A172 (cell line): ENCODE measurements around the gene UBTD1. TPM values are rescaled to one million over a fixed set of nuclear protein-coding genes. Genes with fewer than 3 reads are reported as not detected.
A peak's percentile ranks its signal among the peaks of the same experiment; 100 is the strongest.
"Not testable (repeated sequence)": the region's sequence is repeated elsewhere in the genome, so short reads cannot be mapped to it uniquely, and the experiment has no call there.

Experiments used
- DNase-seq: peaks from one replicate; pipeline ENCODE4 v3.0.0-alpha.2; 2015; ENCODE audit warnings: low spot score
- total RNA-seq: library from RNA; depleted of rRNA; stranded (reverse); fragments of >200 nt; shearing (Covaris generic); gene quantifications from 2 replicates; pipeline ENCODE4 v1.2.3, GENCODE V29; 2014; rRNA removed

Gene UBTD1
- total RNA-seq, result 37.6 and 53.8 TPM in 2 replicates

GRCh38 chr10:97498841-97499560 is at the start of gene UBTD1:
Gene UBTD1, plus strand, starts transcription at chr10:97498924. Its CDS starts 280 bp downstream, at chr10:97499204.
- DNase-seq, result peak; percentile 46

GRCh38 chr10:97450828-97451227 is 47.9 kb upstream of the UBTD1 start:
- no peak for DNase-seq

- no peak for DNase-seq
Observed at GRCh38 chr10:97451605-97452004, 47.1 kb upstream of the UBTD1 start.

- no peak for DNase-seq
Observed at GRCh38 chr10:97452352-97452751, 46.4 kb upstream of the UBTD1 start.

GRCh38 chr10:97454330-97455036 is 44.2 kb upstream of the UBTD1 start:
- no peak for DNase-seq

GRCh38 chr10:97456034-97456685 is 42.6 kb upstream of the UBTD1 start:
- DNase-seq, result no peak

- no peak for DNase-seq
Observed at GRCh38 chr10:97456686-97457065, 42.0 kb upstream of the UBTD1 start.

- DNase-seq, result no peak
Observed at GRCh38 chr10:97459111-97459510, 39.6 kb upstream of the UBTD1 start.

- no peak for DNase-seq
Observed at GRCh38 chr10:97459933-97460332, 38.8 kb upstream of the UBTD1 start.

GRCh38 chr10:97462309-97462708 is 36.4 kb upstream of the UBTD1 start:
- no peak for DNase-seq

- DNase-seq, result peak; percentile 47
Observed at GRCh38 chr10:97463363-97464132, 35.2 kb upstream of the UBTD1 start.

GRCh38 chr10:97464226-97464625 is 34.5 kb upstream of the UBTD1 start:
- no peak for DNase-seq

GRCh38 chr10:97465982-97466381 is 32.7 kb upstream of the UBTD1 start:
- no peak for DNase-seq

- peak; percentile 58 for DNase-seq
Observed at GRCh38 chr10:97466755-97467154, 32.0 kb upstream of the UBTD1 start.

- no peak for DNase-seq
Observed at GRCh38 chr10:97468162-97468561, 30.6 kb upstream of the UBTD1 start.

GRCh38 chr10:97468781-97469180 is 29.9 kb upstream of the UBTD1 start:
- DNase-seq, result not testable (repeated sequence)

GRCh38 chr10:97474918-97475317 is 23.8 kb upstream of the UBTD1 start:
- DNase-seq, result no peak

- no peak for DNase-seq
Observed at GRCh38 chr10:97475936-97476594, 22.7 kb upstream of the UBTD1 start.

GRCh38 chr10:97479410-97479809 is 19.3 kb upstream of the UBTD1 start:
- not testable (repeated sequence) for DNase-seq

GRCh38 chr10:97479939-97480338 is 18.8 kb upstream of the UBTD1 start:
- no peak for DNase-seq

GRCh38 chr10:97481071-97481470 is 17.7 kb upstream of the UBTD1 start:
- no peak for DNase-seq
